ENCODE measurements around the gene GTF2A1. TPM values are rescaled to one million over a fixed set of nuclear protein-coding genes. Genes with fewer than 3 reads are reported as not detected.

GTF2A1 gene
- total RNA-seq, 1 experiment from 2014 or later: 13.9 TPM

DNA sequence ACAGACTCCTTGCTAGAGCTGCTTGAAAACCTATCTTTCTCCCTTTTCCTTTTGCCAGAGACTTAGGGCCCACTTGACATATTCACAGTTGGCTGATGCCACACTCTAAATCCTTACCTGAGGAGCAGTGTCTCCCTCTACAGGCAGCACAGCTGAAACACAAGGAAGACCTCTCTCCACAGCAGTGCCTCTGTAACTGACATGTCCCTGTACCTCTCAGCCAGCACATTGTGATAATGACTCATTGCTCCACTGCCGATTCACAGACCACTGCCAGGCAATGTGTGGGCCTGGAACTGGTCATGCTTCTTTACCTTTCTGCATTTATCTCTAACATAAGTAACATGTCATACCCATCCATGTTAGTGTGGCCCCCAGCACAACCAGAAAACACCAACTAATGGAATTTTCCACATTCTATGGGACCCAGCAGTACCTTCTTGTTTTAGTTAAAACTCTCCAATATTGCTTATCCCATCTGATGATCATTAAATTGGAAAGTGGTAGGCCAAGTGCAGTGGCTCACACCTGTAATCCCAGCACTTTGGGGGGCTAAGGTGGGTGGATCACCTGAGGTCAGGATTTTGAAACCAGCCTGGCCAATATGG is 56.5 kb downstream of the GTF2A1 start:
- peak; percentile 35 to 58 for DNase-seq
- no peaks in the 10 kb centered on the region for H3K79me2 ChIP-seq (ENCODE audit: low read depth)
- no peaks in the 10 kb centered on the region for H4K20me1 ChIP-seq (ENCODE audit: insufficient read depth)
- no peaks in the 10 kb centered on the region for H3K4me1 ChIP-seq (replicated peaks; ENCODE audit: insufficient read depth)
- intact Hi-C loops (cut with micrococcal nuclease; ENCODE audit: unreplicated experiment): no loop called here
- H3K27ac ChIP-seq: no peak overlapping the region
- ChIA-PET POLR2A (ENCODE audit: unreplicated experiment) (no interaction called here), CTCF (interaction anchor here (0.6 kb wide), 1 partner anchor 210 kb away, joined by 3 read pairs; no protein-coding TSS in a partner anchor)
- H3K4me2 ChIP-seq: no peak overlapping the region
- H3K4me3 ChIP-seq: no peak overlapping the region
- no TSS peak for BruUV-seq (replicated peaks)
- no peaks in the 10 kb centered on the region for H3K27me3 ChIP-seq (ENCODE audit: insufficient read depth, low read depth)
- H3K9me2 ChIP-seq (ENCODE audit: insufficient read depth): no peaks in the 10 kb centered on the region
- H3K9me3 ChIP-seq (ENCODE audit: insufficient read depth, low read depth): no peaks in the 10 kb centered on the region
- TF ChIP-seq EZH2 (IDR thresholded peaks at IDR 0.05; ENCODE audit: low read depth): no peak
- TF ChIP-seq, protein P1, sequence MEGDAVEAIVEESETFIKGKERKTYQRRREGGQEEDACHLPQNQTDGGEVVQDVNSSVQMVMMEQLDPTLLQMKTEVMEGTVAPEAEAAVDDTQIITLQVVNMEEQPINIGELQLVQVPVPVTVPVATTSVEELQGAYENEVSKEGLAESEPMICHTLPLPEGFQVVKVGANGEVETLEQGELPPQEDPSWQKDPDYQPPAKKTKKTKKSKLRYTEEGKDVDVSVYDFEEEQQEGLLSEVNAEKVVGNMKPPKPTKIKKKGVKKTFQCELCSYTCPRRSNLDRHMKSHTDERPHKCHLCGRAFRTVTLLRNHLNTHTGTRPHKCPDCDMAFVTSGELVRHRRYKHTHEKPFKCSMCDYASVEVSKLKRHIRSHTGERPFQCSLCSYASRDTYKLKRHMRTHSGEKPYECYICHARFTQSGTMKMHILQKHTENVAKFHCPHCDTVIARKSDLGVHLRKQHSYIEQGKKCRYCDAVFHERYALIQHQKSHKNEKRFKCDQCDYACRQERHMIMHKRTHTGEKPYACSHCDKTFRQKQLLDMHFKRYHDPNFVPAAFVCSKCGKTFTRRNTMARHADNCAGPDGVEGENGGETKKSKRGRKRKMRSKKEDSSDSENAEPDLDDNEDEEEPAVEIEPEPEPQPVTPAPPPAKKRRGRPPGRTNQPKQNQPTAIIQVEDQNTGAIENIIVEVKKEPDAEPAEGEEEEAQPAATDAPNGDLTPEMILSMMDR (conservative IDR thresholded peaks at IDR 0.05): peak; percentile 50
- no peaks in the 10 kb centered on the region for H3F3A ChIP-seq (ENCODE audit: insufficient read depth, low read depth)
- H2AFZ ChIP-seq: no peak overlapping the region
- H3K36me3 ChIP-seq (ENCODE audit: low read depth): no peaks in the 10 kb centered on the region

DNA sequence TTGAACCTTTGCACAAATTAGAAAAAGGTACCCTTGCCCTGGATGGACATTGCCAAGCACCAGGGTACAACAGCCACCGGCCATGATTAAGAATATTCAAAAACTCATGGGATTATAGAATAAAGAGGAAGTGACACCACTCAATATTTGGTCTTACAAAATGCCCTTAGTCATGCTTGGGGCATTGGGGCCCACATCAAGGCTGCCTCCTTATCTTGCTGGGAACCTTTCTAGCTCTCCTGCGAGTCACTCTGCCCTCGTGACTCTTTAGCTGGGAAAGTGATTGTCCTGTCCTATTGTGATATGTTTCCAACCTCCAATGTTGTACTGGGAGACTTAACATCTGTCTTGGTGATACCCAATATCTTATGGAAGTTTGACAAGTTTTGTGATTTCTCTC is 57.8 kb downstream of the GTF2A1 start:
- Histone ChIP-seq H3K79me2 (ENCODE audit: low read depth) (no peaks in the 10 kb centered on the region), H4K20me1 (ENCODE audit: insufficient read depth) (no peaks in the 10 kb centered on the region), H3K27me3 (ENCODE audit: insufficient read depth, low read depth) (no peaks in the 10 kb centered on the region), H3K27ac (no peak overlapping the region), H3K4me2 (no peak overlapping the region), H3K9me2 (ENCODE audit: insufficient read depth) (no peaks in the 10 kb centered on the region), H3K4me3 (no peak overlapping the region), H3K9me3 (ENCODE audit: insufficient read depth, low read depth) (no peaks in the 10 kb centered on the region), H2AFZ (no peak overlapping the region), H3F3A (ENCODE audit: insufficient read depth, low read depth) (no peaks in the 10 kb centered on the region), H3K36me3 (ENCODE audit: low read depth) (no peaks in the 10 kb centered on the region), H3K4me1 (replicated peaks; ENCODE audit: insufficient read depth) (no peaks in the 10 kb centered on the region)
- CTCF ChIA-PET: no interaction called here
- TF ChIP-seq EZH2 (IDR thresholded peaks at IDR 0.05; ENCODE audit: low read depth): no peak
- TF ChIP-seq, protein P1 (conservative IDR thresholded peaks at IDR 0.05): no peak
- no peak for DNase-seq
- POLR2A ChIA-PET (ENCODE audit: unreplicated experiment): no interaction called here
- BruUV-seq (replicated peaks): no TSS peak
- intact Hi-C loops (cut with micrococcal nuclease; ENCODE audit: unreplicated experiment): no loop called here

DNA sequence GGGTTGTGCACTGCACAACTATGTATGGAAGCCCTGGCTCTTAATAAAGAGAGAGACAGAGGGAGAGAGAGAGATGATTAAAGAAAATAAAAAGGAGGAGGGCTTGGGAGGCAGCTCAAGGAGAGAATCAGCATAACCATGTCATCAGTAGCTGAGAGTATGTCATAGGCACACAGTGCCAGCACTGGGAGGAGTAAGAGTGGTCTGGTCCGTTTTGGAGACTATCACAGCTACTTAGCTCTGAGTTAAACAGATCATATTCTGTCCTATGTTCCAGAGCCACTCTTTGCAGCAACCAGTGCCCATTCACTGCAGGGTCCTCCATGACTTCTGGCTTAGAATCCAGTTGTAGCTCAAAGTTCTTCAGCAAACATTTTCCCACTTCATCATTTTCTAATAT is 59.0 kb downstream of the GTF2A1 start:
- no peaks in the 10 kb centered on the region for H3K36me3 ChIP-seq (ENCODE audit: low read depth)
- no peaks in the 10 kb centered on the region for H3K9me3 ChIP-seq (ENCODE audit: insufficient read depth, low read depth)
- TF ChIP-seq, protein P1 (conservative IDR thresholded peaks at IDR 0.05): no peak
- TF ChIP-seq EZH2 (IDR thresholded peaks at IDR 0.05; ENCODE audit: low read depth): no peak
- POLR2A ChIA-PET (ENCODE audit: unreplicated experiment): no interaction called here
- CTCF ChIA-PET: no interaction called here
- no peaks in the 10 kb centered on the region for H4K20me1 ChIP-seq (ENCODE audit: insufficient read depth)
- H3K79me2 ChIP-seq (ENCODE audit: low read depth): no peaks in the 10 kb centered on the region
- no peak for DNase-seq
- H3K4me3 ChIP-seq: no peak overlapping the region
- intact Hi-C loops (cut with micrococcal nuclease; ENCODE audit: unreplicated experiment): no loop called here
- no peak overlapping the region for H2AFZ ChIP-seq
- no peaks in the 10 kb centered on the region for H3K27me3 ChIP-seq (ENCODE audit: insufficient read depth, low read depth)
- no peaks in the 10 kb centered on the region for H3F3A ChIP-seq (ENCODE audit: insufficient read depth, low read depth)
- no TSS peak for BruUV-seq (replicated peaks)
- H3K4me1 ChIP-seq (replicated peaks; ENCODE audit: insufficient read depth): no peaks in the 10 kb centered on the region
- H3K27ac ChIP-seq: no peak overlapping the region
- no peak overlapping the region for H3K4me2 ChIP-seq
- no peaks in the 10 kb centered on the region for H3K9me2 ChIP-seq (ENCODE audit: insufficient read depth)

Data from PC-9 (cell line).